ENCODE measurements around the gene TMEM94. TPM values are rescaled to one million over a fixed set of nuclear protein-coding genes. Genes with fewer than 3 reads are reported as not detected.

TMEM94 gene
- total and polyA plus RNA-seq, 2 of the 8 experiments (the other 6 are each of a cell fraction or from before 2014, with no cell fraction given), result 54.8 to 69.9 TPM

DNA sequence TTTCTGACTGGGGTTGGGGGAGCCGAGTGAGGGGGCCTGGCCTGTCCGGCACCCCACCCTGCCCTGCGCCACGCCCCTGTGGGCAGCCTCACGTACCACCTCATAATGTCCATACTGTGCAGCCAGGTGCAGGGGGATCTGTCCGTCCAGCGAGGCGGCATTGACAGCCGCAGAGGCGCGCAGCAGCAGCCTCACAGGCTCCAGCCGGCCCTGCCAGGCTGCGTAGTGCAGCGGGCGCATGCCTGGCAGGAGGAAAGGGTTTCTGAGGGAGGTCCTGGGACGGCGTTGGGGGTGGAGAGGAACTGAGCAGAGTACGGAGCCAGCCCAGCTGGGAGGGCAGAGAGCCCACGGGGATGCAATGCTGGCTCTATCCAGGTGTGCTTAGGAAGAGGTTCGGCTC, 50.5 kb downstream of the TMEM94 start:
- FAIRE-seq, result no peak
- Histone ChIP-seq H3K14ac (ENCODE audit: insufficient read length) (no peak overlapping the region), H2BK12ac (ENCODE audit: low read depth, low read length) (no peak overlapping the region), H3K23me2 (ENCODE audit: low read depth, low read length) (no peaks in the 10 kb centered on the region), H4K91ac (replicated peaks; ENCODE audit: insufficient read length, low read length) (no peak overlapping the region), H3K4me3 (ENCODE audit: extremely low read depth in 1 of 4, insufficient read depth in 2 of 4, low read depth in 3 of 4, low read length in 4 of 4) (no peak overlapping the region), H3K36me3 (ENCODE audit: control insufficient read depth in 2 of 4, insufficient read depth in 4 of 4, low read length in 3 of 4) (peaks cover 0 to 11% (median 6%) of the 10 kb centered on the region in 4 experiments; a peak in 3 of 8 replicates), H3K9me3 (ENCODE audit: insufficient read depth in 2 of 2, low read depth in 1 of 2, low read length in 1 of 2) (no peaks in the 10 kb centered on the region), H2BK5ac (ENCODE audit: low read depth, low read length) (no peak overlapping the region), H4K5ac (ENCODE audit: insufficient read length, low read depth, low read length) (no peak overlapping the region), H2AFZ (ENCODE audit: low read length) (no peak overlapping the region), H2BK20ac (ENCODE audit: low read length) (no peak overlapping the region), H3K27ac (ENCODE audit: low read depth, low read length) (no peak overlapping the region), H4K20me1 (replicated peaks in 1 of 2; ENCODE audit: control insufficient read depth in 1 of 2, insufficient read depth in 2 of 2, low read length in 2 of 2) (peaks cover 2 to 21% of the 10 kb centered on the region in 2 experiments), H3K4me2 (ENCODE audit: insufficient read depth in 1 of 2, low read depth in 2 of 2, low read length in 2 of 2) (no peak overlapping the region), H3K18ac (ENCODE audit: extremely low read depth, low read length) (no peak overlapping the region), H3K56ac (replicated peaks; ENCODE audit: insufficient read length, low read depth, low read length) (no peak overlapping the region), H2BK15ac (ENCODE audit: low read length) (no peak overlapping the region), H3K9ac (replicated peaks in 1 of 4; ENCODE audit: extremely low read depth in 1 of 4, low read depth in 3 of 4, low read length in 3 of 4) (no peak overlapping the region), H2AK5ac (ENCODE audit: low read depth, low read length) (no peak overlapping the region), H3K27me3 (replicated peaks in 1 of 4; ENCODE audit: control insufficient read depth in 3 of 4, extremely low read depth in 1 of 4, insufficient read depth in 3 of 4, low read length in 3 of 4) (no peaks in the 10 kb centered on the region), H3K23ac (ENCODE audit: insufficient read length) (no peak overlapping the region), H3K4ac (replicated peaks; ENCODE audit: insufficient read length, low read depth, low read length) (no peak overlapping the region), H3K79me1 (ENCODE audit: low read depth, low read length) (no peaks in the 10 kb centered on the region; the same call in 1 of the 2 replicates), H4K8ac (ENCODE audit: extremely low read depth, insufficient read depth, low read length) (no peak overlapping the region), H3K79me2 (ENCODE audit: control insufficient read depth in 1 of 2, insufficient read depth in 2 of 2, low read length in 2 of 2) (peaks cover 0 to 3% of the 10 kb centered on the region in 2 experiments; a peak in 1 of 4 replicates), H3K4me1 (replicated peaks in 1 of 4; ENCODE audit: control insufficient read depth in 3 of 4, insufficient read depth in 4 of 4, low read length in 3 of 4) (peaks cover 0 to 2% (median 0%) of the 10 kb centered on the region in 4 experiments; a peak in 1 of 7 replicates), H2BK120ac (replicated peaks; ENCODE audit: low read depth, low read length) (no peak overlapping the region)
- TF ChIP-seq RBBP5 (IDR thresholded peaks at IDR 0.05; ENCODE audit: borderline replicate concordance, low read depth, low read length), result no peak
- no peak for TF ChIP-seq EZH2 (IDR thresholded peaks at IDR 0.05; ENCODE audit: low read depth, low read length, severe bottlenecking)
- TF ChIP-seq TAF7 (optimal IDR thresholded peaks at IDR 0.05; ENCODE audit: borderline replicate concordance, low read depth, low read length), result no peak
- TF ChIP-seq YY1 (IDR thresholded peaks at IDR 0.05; ENCODE audit: low read depth, low read length), result no peak
- TF ChIP-seq POU5F1 (IDR thresholded peaks at IDR 0.05; ENCODE audit: low read depth, low read length), result no peak
- no peak for TF ChIP-seq SP4 (IDR thresholded peaks at IDR 0.05; ENCODE audit: low read length)
- no peak for TF ChIP-seq GABPA (IDR thresholded peaks at IDR 0.05; ENCODE audit: borderline replicate concordance, insufficient read depth, low read length)
- no peak for TF ChIP-seq ATF2 (IDR thresholded peaks at IDR 0.05; ENCODE audit: low read length)
- CTCF ChIA-PET (ENCODE audit: partially characterized antibody), result interaction anchor here (6.0 kb wide), 1 partner anchor 12 kb away, joined by 39 read pairs; no protein-coding TSS in a partner anchor
- POLR2A ChIA-PET (ENCODE audit: partially characterized antibody), result interaction anchor here (1.4 kb wide), 1 partner anchor 11 kb away, joined by 3 read pairs; no protein-coding TSS in a partner anchor
- 95% methylated on average over 17 of the region's 20 CpGs; no CpG with 5 or more reads in 1 of the 2 experiments for WGBS, 2 experiments (ENCODE audit: extremely low coverage in 1 of 2, insufficient coverage in 1 of 2, insufficient read length in 1 of 2, insufficient replicate concordance in 2 of 2, low coverage in 1 of 2, low lambda C conversion rate in 2 of 2, missing lambda C conversion rate in 1 of 2)
- no peak for DNase-seq (ENCODE audit: low read depth in 1 of 2, low spot score in 2 of 2)

All from H1 (cell line).